Activated CD4-positive, alpha-beta T cell treated with anti-CD3 and anti-CD28 coated beads for 36 hours (primary cell): Measurements from ENCODE around the gene CMTM8. TPM values are rescaled to one million over a fixed set of nuclear protein-coding genes. Genes with fewer than 3 reads are reported as not detected.
"Not testable (repeated sequence)": the region's sequence is repeated elsewhere in the genome, so short reads cannot be mapped to it uniquely, and the experiment has no call there.

Source experiments
- ATAC-seq: fragments of 200-7000 bp; cut with Tn5 transposase; one replicate; pipeline ENCODE4 v1.10.0; 2021; ENCODE audit warnings: mild to moderate bottlenecking, moderate library complexity
- CTCF ChIA-PET: fragments of 350-600 bp; sonication (Branson Sonifier 250); formaldehyde crosslinking; loops from one replicate; lab custom pipeline; 2021; ENCODE audit warnings: antibody characterized with exemption; lab: Charles Lee
- POLR2A ChIA-PET: fragments of 350-600 bp; sonication (Branson Sonifier 250); formaldehyde crosslinking; loops from one replicate; lab custom pipeline; 2021; ENCODE audit warnings: antibody characterized with exemption, inconsistent platforms; lab: Charles Lee
- DNase-seq: peaks from one replicate; pipeline ENCODE4 v3.0.0-alpha.2; 2020
- H3K27ac Mint-ChIP-seq: one replicate; pipeline ENCODE4 v1.8.0; 2021; ENCODE audit warnings: mixed read lengths
- H3K27me3 Mint-ChIP-seq: one replicate; pipeline ENCODE4 v1.8.0; 2021; ENCODE audit warnings: mixed read lengths
- H3K36me3 Mint-ChIP-seq: one replicate; pipeline ENCODE4 v1.8.0; 2021; ENCODE audit warnings: low read depth, mixed read lengths
- H3K4me1 Mint-ChIP-seq: one replicate; pipeline ENCODE4 v1.8.0; 2021; ENCODE audit warnings: mixed read lengths
- H3K4me3 Mint-ChIP-seq: one replicate; pipeline ENCODE4 v1.8.0; 2021; ENCODE audit warnings: mild to moderate bottlenecking, moderate library complexity, mixed read lengths
- H3K9me3 Mint-ChIP-seq: one replicate; pipeline ENCODE4 v1.8.0; 2021; ENCODE audit warnings: low read depth, mixed read lengths
- intact Hi-C, 2 experiments: fragments of 100-400 bp; cut with DNase I in 1 of 2; cut with micrococcal nuclease in 1 of 2; formaldehyde crosslinking; loops; one replicate each; pipeline versions ENCODE4 v1.14.2 to v1.15.1; 2022 to 2024; cut with DNase I, micrococcal nuclease
- total RNA-seq, 2 experiments: library from RNA; stranded (reverse); gene quantifications; one replicate each; pipeline ENCODE4 v1.2.3, GENCODE V29; 2021

CMTM8 gene
- total RNA-seq, result 1 to 10 TPM; 8.1 to 9.3 TPM

- intact Hi-C loops, result loop anchor here (2.0 to 5.0 kb wide), 6 partner anchors 49 to 329 kb away; partner anchors contain the start of genes CMTM7 (in 1 of the 2) and GPD1L (in 1 of the 2)
- H3K27me3 Mint-ChIP-seq, result peaks cover 8% of the 10 kb centered on the region
- H3K27ac Mint-ChIP-seq, result peak within 1 kb of the TSS; percentile 45
- H3K4me3 Mint-ChIP-seq, result peak within 1 kb of the TSS; percentile 82
- CTCF ChIA-PET, result interaction anchor here (0.5 to 4.2 kb wide), 18 partner anchors 10 to 950 kb away, joined by 3 to 44 read pairs (median 4); partner anchors contain the start of gene CNOT10
- H3K36me3 Mint-ChIP-seq, result peaks cover 4% of the 10 kb centered on the region
- POLR2A ChIA-PET, result interaction anchor here (0.6 kb wide), 1 partner anchor 202 kb away, joined by 7 read pairs; no protein-coding TSS in a partner anchor
- ATAC-seq (peak; percentile 86), DNase-seq (peak; percentile 84)
- H3K9me3 Mint-ChIP-seq, result peaks cover 8% of the 10 kb centered on the region
- peaks cover 27% of the 10 kb centered on the region for H3K4me1 Mint-ChIP-seq
Observed at GRCh38 chr3:32238453-32239306, at the start of gene CMTM8. Gene CMTM8, plus strand, starts transcription at chr3:32238680. Its CDS starts 293 bp downstream, at chr3:32238973.

DNA sequence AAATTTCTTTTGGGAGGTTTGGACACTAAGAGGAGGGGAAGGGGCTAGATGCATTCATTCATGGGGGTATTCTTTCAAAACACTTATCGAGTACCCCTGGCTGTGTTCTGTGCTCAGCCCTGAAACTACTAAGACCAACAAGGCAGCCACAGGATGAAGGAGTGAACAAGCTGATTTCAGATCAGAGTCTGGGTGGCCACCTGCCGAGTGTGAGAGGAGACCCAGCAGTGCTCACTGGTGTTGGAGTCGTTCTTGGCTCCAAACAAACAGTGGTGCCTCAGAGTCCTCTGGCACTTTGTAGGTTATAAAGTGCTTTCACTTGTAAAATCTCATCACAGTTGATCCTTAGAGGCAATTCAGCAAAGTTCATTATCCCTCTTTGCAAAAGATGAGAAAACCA is 48.8 kb upstream of the CMTM8 start:
- H3K27ac Mint-ChIP-seq, result no peak overlapping the region
- DNase-seq, result no peak
- peaks cover 2% of the 10 kb centered on the region for H3K27me3 Mint-ChIP-seq
- no peaks in the 10 kb centered on the region for H3K9me3 Mint-ChIP-seq
- H3K4me3 Mint-ChIP-seq, result no peak overlapping the region
- intact Hi-C loops, result no loop called here
- ChIA-PET CTCF (interaction anchor here (1.3 kb wide), 1 partner anchor 13 kb away, joined by 4 read pairs; no protein-coding TSS in a partner anchor), POLR2A (no interaction called here)
- H3K4me1 Mint-ChIP-seq, result no peaks in the 10 kb centered on the region
- no peak for ATAC-seq
- H3K36me3 Mint-ChIP-seq, result no peaks in the 10 kb centered on the region

DNA sequence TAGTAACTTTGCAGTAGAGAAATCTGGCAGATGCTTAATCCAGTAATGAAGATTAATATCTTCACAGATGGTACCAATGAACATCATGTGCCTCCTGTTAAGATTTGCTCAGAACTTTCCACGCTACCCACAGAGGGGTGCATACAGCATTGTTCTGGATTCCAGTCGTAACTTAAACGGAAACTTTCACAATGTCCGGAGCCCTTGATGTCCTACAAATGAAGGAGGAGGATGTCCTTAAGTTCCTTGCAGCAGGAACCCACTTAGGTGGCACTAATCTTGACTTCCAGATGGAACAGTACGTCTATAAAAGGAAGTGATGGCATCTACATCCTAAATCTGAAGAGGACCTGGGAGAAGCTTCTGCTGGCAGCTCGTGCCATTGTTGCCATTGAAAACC is 47.9 kb upstream of the CMTM8 start:
- POLR2A ChIA-PET, DNase-seq, ATAC-seq, H3K27ac Mint-ChIP-seq, H3K36me3 Mint-ChIP-seq, H3K4me3 Mint-ChIP-seq, H3K9me3 Mint-ChIP-seq, H3K27me3 Mint-ChIP-seq, intact Hi-C loops, H3K4me1 Mint-ChIP-seq: not testable (repeated sequence)
- CTCF ChIA-PET, result interaction anchor here (1.3 kb wide), 1 partner anchor 14 kb away, joined by 4 read pairs; no protein-coding TSS in a partner anchor

DNA sequence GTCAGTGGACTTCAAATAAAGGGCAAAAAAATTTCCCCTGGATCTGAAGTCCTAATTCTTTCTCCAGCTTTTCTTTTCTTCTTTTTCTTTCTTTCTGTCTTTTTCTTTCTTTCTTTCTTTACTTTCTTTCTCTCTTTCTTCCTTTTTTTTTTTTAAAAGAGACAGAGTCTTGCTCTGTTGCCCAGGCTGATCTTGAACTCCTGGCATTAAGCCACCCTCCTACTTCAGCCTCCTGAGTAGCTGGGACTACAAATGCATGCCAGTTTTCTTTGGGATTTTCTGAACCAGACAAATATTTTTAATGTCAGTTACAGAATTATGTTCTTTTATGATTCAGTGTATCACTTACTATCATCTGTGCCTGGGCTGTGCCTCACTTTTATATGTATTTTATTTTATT is 45.4 kb upstream of the CMTM8 start:
- Mint-ChIP-seq H3K9me3 (no peaks in the 10 kb centered on the region), H3K27ac (no peak overlapping the region), H3K27me3 (peaks cover 7% of the 10 kb centered on the region), H3K36me3 (no peaks in the 10 kb centered on the region), H3K4me3 (no peak overlapping the region), H3K4me1 (no peaks in the 10 kb centered on the region)
- intact Hi-C loops, result no loop called here
- no peak for ATAC-seq
- ChIA-PET POLR2A (interaction anchor here (0.6 kb wide), 1 partner anchor 84 kb away, joined by 4 read pairs; no protein-coding TSS in a partner anchor), CTCF (interaction anchor here (0.7 kb wide), 1 partner anchor 18 kb away, joined by 3 read pairs; no protein-coding TSS in a partner anchor)
- no peak for DNase-seq

DNA sequence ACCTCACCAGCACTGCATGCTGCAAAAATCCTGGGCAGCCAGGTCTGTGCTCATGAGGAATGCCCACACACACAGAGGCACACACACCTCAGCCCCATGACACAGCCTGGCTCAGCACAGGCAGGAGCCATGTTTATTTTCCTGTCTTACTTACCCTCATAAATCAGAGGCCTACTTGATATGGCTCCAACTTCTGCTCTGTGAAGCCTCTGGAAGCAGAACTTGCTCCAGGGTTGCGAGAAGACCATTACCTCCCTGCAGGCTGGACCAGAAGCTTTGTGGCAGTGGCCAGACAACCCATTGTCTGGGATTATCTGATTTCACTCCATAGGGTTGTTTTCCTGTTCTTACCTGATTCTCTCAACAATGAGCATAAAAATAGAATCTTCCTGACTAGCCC is 43.8 kb upstream of the CMTM8 start:
- ChIA-PET POLR2A (no interaction called here), CTCF (no interaction called here)
- Mint-ChIP-seq H3K27ac (no peak overlapping the region), H3K9me3 (no peaks in the 10 kb centered on the region), H3K36me3 (no peaks in the 10 kb centered on the region), H3K4me1 (no peaks in the 10 kb centered on the region), H3K4me3 (no peak overlapping the region), H3K27me3 (peaks cover 5% of the 10 kb centered on the region)
- ATAC-seq, result no peak
- intact Hi-C loops, result no loop called here
- no peak for DNase-seq

- ATAC-seq (no peak), DNase-seq (no peak)
- ChIA-PET POLR2A (no interaction called here), CTCF (no interaction called here)
- no peak overlapping the region for H3K4me3 Mint-ChIP-seq
- H3K27me3 Mint-ChIP-seq, result peaks cover 5% of the 10 kb centered on the region
- no peaks in the 10 kb centered on the region for H3K9me3 Mint-ChIP-seq
- H3K4me1 Mint-ChIP-seq, result no peaks in the 10 kb centered on the region
- no peak overlapping the region for H3K27ac Mint-ChIP-seq
- no peaks in the 10 kb centered on the region for H3K36me3 Mint-ChIP-seq
- intact Hi-C loops, result no loop called here
Observed at GRCh38 chr3:32195995-32196540, 42.4 kb upstream of the CMTM8 start.

DNA sequence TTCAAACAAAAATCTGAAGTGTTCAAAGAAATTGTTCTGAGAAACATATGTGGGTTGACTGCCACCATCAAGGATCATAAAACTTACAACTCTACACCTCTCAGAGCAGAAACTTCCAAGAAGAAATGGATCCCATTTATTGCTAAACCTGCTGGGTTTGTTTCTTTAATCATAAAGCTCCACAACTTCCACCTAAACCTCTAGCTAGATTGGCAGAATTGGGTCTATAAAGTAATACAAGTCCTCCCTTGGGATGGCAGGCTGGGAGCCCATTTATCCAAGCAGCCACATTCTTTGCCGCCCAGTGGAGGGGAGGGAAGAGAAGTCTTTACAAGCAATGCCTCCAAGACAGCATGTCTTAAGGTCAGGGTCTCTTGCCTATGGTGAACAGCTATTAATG is 40.5 kb upstream of the CMTM8 start:
- POLR2A ChIA-PET, result no interaction called here
- Mint-ChIP-seq H3K4me3 (no peak overlapping the region), H3K27me3 (peaks cover 5% of the 10 kb centered on the region), H3K27ac (no peak overlapping the region), H3K4me1 (no peaks in the 10 kb centered on the region), H3K36me3 (no peaks in the 10 kb centered on the region), H3K9me3 (no peaks in the 10 kb centered on the region)
- CTCF ChIA-PET, result interaction anchor here (0.7 to 1.2 kb wide), 3 partner anchors 21 to 46 kb away, joined by 3 to 5 read pairs (median 3); no protein-coding TSS in a partner anchor
- intact Hi-C loops, result no loop called here
- ATAC-seq (no peak), DNase-seq (no peak)

- ChIA-PET POLR2A (no interaction called here), CTCF (interaction anchor here (0.7 to 1.4 kb wide), 3 partner anchors 9 to 41 kb away, joined by 3 read pairs; no protein-coding TSS in a partner anchor)
- Mint-ChIP-seq H3K9me3 (no peaks in the 10 kb centered on the region), H3K4me3 (no peak overlapping the region), H3K36me3 (no peaks in the 10 kb centered on the region), H3K27me3 (peaks cover 5% of the 10 kb centered on the region), H3K4me1 (no peaks in the 10 kb centered on the region), H3K27ac (no peak overlapping the region)
- ATAC-seq (no peak), DNase-seq (no peak)
- intact Hi-C loops, result no loop called here
Observed at GRCh38 chr3:32198714-32199113, 39.8 kb upstream of the CMTM8 start.

- intact Hi-C loops, result no loop called here
- H3K4me3 Mint-ChIP-seq, result no peak overlapping the region
- no peak overlapping the region for H3K27ac Mint-ChIP-seq
- DNase-seq (no peak), ATAC-seq (no peak)
- no peaks in the 10 kb centered on the region for H3K36me3 Mint-ChIP-seq
- H3K4me1 Mint-ChIP-seq, result no peaks in the 10 kb centered on the region
- POLR2A ChIA-PET, result no interaction called here
- CTCF ChIA-PET, result no interaction called here
- peaks cover 5% of the 10 kb centered on the region for H3K27me3 Mint-ChIP-seq
- no peaks in the 10 kb centered on the region for H3K9me3 Mint-ChIP-seq
Observed at GRCh38 chr3:32200490-32200889, 38.0 kb upstream of the CMTM8 start.

GRCh38 chr3:32200992-32201758 is 37.3 kb upstream of the CMTM8 start:
- Mint-ChIP-seq H3K4me1 (no peaks in the 10 kb centered on the region), H3K9me3 (no peaks in the 10 kb centered on the region), H3K4me3 (no peak overlapping the region), H3K36me3 (no peaks in the 10 kb centered on the region), H3K27me3 (peaks cover 9% of the 10 kb centered on the region), H3K27ac (no peak overlapping the region)
- intact Hi-C loops, result no loop called here
- no peak for ATAC-seq
- ChIA-PET POLR2A (no interaction called here), CTCF (interaction anchor here (0.6 to 0.9 kb wide), 2 partner anchors 60 to 135 kb away, joined by 3 read pairs; no protein-coding TSS in a partner anchor)
- no peak for DNase-seq

DNA sequence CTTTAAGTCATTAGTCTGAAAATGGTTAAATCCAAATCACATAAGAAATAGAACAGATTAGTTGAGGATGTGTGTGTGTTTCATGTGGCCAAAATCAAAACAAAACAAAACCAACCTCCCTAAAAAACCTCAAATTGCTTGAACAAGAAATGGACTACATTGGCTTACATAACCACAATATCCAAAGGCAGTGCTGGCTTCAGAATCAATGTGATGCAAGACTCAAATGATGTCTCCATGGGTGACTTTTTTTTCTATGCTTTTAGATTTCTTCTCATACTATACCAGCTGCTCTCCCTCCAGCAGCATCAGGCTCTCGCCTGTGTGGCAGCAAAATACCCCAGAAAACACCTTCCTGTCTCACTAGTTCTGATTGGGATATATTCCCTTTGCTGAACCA is 36.0 kb upstream of the CMTM8 start:
- ChIA-PET CTCF (interaction anchor here (0.6 kb wide), 1 partner anchor 43 kb away, joined by 3 read pairs; no protein-coding TSS in a partner anchor), POLR2A (no interaction called here)
- peaks cover 3% of the 10 kb centered on the region for H3K27me3 Mint-ChIP-seq
- H3K4me3 Mint-ChIP-seq, result no peak overlapping the region
- H3K9me3 Mint-ChIP-seq, result no peaks in the 10 kb centered on the region
- no peak for DNase-seq
- intact Hi-C loops, result no loop called here
- ATAC-seq, result no peak
- no peaks in the 10 kb centered on the region for H3K36me3 Mint-ChIP-seq
- no peak overlapping the region for H3K27ac Mint-ChIP-seq
- no peaks in the 10 kb centered on the region for H3K4me1 Mint-ChIP-seq
